ENCODE measurements around the gene RAB25.

Gene RAB25

GRCh38 chr1:156080863-156081179, 19.9 kb downstream of the RAB25 start:
- DNase-seq: no peak

DNA sequence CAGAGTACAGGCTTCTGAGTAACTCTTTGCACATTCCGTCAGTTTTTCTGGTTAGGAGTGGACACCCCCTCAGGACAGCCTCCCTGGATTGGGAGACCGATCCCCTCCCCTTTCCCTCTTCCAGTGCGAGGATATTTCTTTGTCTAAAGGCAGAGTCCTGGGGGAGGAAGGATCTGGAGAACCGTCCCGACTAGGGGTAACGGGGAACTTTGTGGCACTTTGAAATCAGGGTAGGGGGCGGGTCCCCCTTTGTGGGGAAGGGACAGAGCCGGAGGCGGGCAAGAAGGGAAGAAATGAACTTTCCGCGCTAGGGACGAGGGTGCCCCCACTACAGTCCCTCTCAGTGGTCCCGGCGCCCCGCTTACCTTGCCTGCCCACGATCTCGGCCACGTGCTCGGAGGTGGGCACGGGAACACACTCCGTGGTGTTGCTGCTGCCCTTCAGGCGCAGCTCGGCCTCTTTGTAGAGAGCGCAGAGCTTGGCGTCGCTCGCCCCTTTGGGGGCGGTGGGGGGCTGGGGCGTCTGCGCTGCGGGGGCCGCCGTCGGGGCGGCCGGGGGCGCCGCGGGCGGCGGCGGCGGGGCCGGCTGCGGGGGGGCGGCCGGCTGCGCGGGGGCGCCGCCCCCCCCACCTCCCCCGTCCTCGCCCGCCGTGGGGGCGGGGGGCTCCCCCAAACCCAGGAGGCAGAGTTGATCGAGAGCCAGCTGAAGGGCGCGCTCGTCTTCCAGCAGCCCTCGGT, 20.4 kb downstream of the RAB25 start:
- no peak for DNase-seq

DNA sequence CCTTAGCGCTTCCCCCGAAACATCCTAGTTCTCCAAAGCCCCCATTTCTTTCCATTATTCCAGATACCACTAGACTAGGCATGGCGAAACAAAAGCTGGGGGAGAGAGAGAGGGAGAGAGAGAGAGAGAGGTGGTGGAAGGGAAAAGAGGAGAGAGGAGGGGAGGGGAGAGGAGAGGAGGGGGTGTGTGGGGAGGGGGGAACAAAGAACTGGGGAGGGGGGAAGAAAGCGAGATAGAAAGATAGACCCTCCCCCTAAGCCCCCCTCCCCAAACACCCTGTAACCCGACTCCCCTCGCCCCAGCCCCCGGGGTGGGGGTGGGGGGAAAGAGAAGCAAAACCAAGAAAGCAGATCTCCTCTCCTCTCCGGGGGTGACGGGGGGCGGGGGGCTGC, 21.0 kb downstream of the RAB25 start:
- no peak for DNase-seq

DNA sequence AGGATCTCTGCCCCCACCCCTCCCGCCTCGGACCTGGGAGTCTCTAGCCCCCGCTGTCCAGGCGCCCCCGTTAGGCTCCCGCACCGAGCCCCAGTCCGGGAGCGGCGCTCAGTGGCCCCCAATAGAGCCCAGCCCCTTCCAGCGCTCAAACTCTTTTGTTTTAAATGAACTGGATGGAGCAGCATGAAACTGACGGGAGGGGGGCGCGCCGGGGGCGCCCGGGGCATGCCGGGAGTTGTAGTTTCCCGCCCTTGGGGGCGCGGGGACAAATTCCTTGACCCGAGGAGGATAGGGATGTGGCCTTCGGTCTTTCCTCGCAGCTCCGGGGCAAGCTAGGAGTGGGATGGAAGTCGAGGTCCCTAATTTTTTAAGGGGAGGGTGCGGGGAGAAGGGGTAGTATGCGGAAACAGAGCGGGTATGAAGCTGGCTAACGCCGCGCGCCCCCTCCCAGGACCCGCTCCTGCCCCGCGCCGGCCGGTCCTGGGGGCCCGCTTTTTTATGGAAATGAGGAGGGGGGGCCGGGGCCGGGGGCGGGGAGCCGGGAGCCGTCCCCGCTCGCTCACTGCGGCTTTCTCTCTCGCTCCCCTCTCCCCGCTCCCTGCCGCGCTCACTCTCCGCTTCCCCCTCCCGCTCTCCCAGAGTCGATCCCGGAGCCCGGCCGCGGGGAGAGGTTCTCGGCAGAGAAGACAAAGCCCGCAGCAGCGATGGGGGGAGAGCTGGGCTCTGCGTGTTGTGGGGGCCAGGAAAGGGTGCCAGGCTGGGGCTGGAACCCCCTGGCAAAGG, 21.5 kb downstream of the RAB25 start, which contains the start of gene MEX3A:
MEX3A (minus strand) TSS at position 157 of the 783 bp plus-strand sequence. CDS start 467 bp downstream, outside the sequence.
- peak; percentile 95 for DNase-seq

GRCh38 chr1:156083800-156084790, 23.1 kb downstream of the RAB25 start:
- no peak for DNase-seq

DNA sequence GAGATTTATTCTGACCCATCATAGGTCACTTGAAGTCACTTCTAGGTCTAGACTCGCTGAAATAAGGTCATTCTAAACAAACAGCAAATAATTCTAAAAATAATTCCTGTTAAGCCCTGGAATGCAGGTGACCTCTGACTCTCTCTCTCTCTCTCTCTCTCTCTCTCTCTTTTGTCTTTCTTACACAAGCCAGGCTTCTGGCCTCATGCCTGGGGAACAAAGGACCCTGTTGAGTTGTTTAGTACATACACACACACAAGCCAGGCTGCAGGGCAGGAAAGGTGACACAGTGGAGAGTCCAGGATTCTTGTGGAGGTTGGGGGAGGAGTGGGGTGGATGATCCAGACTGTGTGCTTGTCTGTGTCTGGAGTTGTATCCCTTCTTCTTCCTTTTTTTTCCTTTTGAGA, 25.3 kb downstream of the RAB25 start:
- DNase-seq: no peak

GRCh38 chr1:156089704-156090103, 28.7 kb downstream of the RAB25 start:
- peak; percentile 65 for DNase-seq

- DNase-seq: no peak
Observed at GRCh38 chr1:156090138-156090839, 29.3 kb downstream of the RAB25 start.

DNA sequence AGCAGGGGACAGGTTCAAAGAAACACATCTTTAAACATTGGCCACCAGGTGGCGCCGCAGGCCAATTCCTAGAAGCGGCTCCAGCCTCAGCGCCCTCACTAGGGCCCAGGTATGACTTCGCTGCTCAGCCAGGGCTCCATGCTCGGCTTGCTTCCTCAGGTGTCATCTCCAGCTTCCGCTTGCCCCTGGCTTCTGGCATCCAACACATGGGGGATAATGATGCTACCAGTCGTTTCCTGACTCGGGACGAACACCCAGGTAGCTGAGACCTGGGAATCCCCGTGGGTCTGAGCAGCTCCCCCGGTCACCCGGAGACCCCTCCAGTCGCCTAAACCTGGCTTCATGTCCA, 29.9 kb downstream of the RAB25 start:
- DNase-seq: peak; percentile 88

GRCh38 chr1:156091610-156092009, 30.6 kb downstream of the RAB25 start:
- DNase-seq: no peak

DNA sequence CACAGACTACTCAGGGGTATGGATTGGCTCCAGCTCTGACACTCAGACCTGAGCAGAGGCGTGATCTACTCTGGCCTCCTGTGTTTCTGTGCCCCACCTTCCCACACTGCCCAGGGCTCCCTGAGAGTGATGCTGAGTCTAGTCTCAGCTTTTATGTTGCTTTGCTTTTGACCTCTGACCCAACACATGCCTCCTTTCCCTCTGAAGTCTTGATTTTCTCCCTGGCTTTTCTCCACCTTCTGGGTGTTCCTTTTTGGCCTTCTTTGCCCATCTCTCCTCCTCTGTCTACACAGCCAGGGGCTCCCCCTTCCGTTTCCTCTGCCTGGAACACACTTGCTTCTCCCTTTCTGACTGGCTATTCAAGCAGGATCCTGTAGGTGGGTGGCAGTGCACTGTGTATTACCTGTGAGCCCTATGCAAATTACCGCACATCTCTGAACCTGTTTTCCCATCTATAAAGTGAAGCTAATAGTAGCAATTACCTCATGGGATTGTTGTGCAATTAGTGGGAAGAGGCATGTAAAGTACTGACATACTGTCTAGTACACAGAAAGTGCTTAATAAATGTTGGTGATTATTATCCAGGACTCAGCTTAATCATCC, 35.0 kb downstream of the RAB25 start:
- no peak for DNase-seq

DNA sequence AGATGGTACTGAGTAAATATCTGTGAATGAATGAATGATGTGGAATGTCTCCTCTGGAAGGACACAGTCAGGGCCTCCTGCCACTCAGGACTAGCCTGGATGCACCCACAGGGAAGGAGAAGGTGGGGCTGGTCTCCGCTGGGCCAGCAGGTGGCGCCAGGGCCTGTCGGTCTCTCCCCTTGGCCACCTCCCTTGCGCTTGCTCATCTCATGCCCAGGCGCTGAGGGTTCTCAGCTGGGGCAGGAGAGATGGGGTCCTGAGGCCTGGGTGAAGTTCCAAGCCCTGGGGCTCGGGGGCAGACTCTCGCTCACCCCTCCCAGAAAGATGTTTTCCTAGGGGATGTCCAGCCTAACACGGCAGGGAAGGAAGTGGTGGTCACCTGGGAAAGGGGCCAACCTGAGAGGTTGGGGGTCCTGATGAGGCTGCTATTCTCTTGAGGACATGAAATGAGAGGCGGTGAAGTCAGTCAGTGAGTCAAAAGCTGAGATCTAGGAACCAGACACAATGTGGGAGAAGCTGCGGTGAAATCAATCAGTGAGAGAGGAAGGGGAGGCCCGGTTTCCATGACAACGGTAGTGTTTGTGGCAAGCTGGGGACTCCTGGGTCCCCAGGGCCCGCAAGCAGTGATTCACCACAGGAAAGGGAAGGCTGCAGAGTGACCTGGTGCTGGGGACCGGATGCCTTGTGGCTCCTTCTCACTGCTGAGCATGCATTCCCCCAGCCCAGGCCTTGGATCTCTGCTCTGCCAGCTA, 35.9 kb downstream of the RAB25 start:
- peak; percentile 92 for DNase-seq

DNA sequence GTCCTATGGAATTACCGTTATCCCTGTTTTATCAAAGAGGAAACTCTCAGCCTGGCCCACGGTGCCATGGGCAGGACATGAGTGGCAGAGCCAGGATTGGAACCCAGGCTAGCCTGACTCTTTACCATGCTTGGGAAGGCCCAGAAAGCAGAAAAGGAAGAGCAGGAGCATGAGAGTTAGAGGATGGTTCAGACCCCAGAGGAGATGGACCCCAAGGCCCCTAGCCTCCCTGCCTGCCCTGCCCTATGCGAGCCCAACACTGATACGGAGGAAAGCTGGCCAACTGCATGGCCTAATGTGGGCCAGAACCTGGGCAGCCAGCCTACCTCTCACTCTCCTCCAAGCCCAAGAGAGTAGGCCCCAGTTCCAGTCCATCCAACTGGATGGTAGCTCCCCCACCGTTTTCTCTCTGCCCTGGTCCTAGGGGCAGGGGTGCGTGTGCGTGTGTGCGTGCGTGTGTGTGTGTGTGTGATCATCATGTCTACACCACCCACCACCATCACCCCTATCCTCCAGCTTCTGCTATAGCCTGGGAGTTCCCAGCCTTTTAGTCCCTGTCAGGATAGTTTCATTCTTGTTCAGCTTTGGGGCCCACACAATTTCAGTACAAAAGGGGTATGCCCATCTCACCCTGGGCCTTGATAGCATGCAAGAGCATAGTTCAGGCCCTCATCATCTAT, 36.7 kb downstream of the RAB25 start:
- no peak for DNase-seq

DNA sequence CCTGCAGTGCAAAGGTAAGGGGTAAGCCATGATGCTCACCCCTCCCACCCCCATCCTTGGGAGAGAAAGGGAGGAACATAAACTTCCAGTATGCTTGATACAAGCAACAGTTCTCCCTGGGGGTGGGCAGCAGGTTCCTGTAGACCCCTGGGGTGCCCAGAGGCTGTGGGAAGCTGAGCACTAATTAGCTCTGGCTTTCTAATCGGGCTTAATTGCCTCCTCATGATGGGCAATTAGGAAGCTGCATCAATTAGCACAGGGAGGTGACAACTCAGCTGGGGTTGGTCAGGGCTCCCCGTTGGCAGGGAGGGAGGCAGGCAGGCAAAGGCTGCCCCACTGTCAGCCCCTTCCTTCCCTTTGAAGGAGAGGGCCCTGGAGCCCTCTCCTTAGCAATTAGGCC, 37.8 kb downstream of the RAB25 start:
- DNase-seq: no peak

DNA sequence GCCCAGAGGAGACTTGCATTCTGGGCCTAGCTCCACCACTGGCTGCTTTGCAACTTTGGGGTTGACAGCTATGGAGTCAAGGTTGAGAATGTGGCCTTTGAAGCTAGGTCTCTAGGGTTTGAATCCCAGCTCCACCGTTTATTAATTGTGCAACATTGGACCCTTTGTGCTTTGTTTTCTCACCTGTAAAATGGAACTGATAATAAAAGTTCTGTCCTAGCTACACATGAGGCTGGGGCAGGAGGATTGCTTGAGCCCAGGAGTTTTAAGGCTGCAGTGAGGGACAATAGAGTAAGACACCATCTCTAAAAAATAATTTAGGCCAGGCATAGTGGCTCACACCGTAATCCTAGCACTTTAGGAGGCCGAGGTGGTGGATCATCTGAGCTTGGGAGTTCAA, 38.3 kb downstream of the RAB25 start:
- no peak for DNase-seq

DNA sequence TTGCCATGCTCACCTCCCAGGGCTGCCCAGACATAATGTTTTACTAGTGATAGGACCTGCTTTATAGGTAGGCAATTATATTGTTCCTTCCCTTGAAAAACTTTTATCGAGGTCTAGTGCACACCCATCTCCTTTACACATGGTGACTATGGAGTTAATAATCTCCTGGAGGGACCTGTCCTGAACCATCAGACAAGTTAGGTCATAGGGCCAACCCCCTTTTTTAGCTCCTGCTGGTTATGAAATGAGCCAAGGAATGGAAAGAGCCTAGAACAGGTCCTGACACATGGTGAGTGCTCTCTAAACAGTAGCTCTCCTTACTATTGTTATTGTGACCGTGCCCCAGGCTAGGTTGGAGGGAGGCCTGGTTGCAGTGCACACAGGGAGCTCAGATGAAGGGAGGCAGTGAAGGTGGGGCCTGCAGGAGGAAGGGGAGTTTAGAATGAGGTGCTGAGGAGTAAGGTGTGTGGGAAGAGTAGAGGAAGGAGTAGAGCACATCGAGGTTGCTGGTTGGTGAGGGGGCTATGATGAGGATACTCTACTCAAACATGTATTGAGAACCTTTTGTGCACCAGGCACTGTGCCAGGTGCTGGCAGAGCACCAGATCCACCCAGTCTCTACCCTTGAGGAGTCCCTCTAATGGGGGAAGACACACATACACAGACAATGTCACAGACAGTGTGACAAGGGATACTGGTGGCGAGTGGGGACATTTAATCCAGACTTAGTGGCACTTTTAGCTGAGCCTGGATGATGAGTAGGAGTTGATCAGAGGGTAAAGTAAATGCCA, 39.4 kb downstream of the RAB25 start:
- DNase-seq: no peak

DNA sequence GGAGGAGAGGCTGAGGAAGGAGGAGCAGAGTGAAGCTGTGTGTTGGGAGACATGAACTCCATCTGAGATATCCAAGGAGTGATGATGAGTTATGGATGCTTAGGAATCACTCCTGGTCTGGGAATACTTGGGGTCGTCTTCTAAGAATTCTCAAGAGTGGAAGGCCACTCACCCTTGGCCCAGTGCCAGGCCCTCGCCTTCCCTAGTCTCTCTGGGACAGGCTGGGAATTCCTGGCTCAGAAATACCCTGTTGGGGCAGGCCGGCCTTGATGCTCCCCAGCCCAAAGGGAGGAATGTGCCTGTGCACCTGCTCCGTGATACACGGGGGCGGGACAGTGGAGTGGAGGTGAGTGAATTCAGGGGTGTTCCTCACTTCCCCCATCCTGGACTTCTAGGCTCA, 40.9 kb downstream of the RAB25 start:
- DNase-seq: peak; percentile 43

- peak; percentile 70 for DNase-seq
Observed at GRCh38 chr1:156102633-156103511, 41.9 kb downstream of the RAB25 start.

GRCh38 chr1:156103521-156103947, 42.6 kb downstream of the RAB25 start:
- peak; percentile 87 for DNase-seq
